Brain pericyte (primary cell): ENCODE measurements around the gene MCCC2.
"Not testable (repeated sequence)": the region's sequence is repeated elsewhere in the genome, so short reads cannot be mapped to it uniquely, and the experiment has no call there.

ENCODE experiments used
- DNase-seq: peaks from one replicate; pipeline ENCODE4 v3.0.0-alpha.2; 2012; ENCODE audit warnings: low read depth, low spot score

MCCC2 gene

DNA sequence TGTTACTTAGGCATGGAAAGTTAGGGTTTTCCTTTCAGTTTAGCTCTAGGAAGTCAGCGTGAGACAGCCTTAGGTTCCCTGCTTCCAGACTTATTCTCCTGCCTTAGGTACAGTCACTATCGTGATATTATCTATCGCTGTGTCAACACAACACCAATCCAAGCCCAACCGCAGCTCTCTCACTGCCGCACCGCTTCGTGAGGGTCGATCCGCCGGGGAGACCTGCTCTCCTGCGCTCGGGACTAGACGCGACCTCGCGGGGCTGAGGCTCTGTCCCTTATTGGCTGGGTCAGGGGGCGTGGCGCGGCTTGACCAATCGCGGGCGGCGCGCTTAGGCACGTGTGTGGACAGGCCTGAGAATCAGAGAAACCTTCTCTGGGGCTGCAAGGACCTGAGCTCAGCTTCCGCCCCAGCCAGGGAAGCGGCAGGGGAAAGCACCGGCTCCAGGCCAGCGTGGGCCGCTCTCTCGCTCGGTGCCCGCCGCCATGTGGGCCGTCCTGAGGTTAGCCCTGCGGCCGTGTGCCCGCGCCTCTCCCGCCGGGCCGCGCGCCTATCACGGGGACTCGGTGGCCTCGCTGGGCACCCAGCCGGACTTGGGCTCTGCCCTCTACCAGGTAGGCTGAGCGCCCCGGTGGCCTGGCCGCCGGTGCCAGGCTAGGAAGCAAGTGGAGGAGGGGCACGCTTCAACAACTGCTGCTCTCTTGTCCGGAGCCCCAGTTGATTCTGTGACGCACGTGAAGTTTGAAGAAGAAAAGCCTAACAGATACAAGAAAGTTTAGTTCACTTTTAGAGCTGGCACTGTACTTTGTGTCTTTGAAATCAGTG lies at the start of gene MCCC2:
MCCC2 (plus strand) TSS at position 400 of the 825 bp plus-strand sequence; CDS start at position 486, 86 bp downstream.
- DNase-seq, result peak; percentile 83

DNA sequence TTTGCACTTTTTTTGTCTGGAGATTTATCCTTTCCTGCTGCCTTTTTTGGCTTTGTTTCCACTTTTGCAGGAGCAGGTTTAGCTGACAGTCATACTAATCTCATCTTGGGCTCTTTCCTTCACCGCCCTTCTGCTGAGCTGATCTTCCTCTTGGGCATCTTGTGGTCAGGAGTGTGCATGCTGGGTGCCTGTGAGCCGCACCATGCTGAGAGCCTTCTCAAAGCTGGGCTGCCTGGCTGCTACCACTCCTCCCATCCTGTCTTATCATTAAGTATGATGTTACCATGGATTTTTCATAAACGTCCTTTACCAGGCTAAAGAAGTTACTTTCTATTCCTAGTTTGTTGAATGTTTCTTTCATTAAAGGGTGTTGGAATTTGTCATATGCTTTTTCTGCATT lies 49.5 kb upstream of the MCCC2 start:
- peak; percentile 15 for DNase-seq

DNA sequence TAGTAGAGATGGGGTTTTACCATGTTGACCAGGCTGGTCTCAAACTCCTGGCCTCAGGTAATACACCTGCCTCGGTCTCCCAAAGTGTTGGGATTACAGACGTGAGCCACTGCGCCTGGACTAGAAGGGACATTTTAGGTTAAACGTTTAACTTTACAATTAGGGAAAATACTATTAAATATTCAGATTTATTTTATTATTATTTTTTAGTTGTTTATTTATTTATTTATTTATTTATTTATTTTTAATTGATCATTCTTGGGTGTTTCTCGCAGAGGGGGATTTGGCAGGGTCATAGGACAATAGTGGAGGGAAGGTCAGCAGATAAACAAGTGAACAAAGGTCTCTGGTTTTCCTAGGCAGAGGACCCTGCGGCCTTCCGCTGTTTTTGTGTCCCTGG lies 36.3 kb upstream of the MCCC2 start:
- not testable (repeated sequence) for DNase-seq

DNA sequence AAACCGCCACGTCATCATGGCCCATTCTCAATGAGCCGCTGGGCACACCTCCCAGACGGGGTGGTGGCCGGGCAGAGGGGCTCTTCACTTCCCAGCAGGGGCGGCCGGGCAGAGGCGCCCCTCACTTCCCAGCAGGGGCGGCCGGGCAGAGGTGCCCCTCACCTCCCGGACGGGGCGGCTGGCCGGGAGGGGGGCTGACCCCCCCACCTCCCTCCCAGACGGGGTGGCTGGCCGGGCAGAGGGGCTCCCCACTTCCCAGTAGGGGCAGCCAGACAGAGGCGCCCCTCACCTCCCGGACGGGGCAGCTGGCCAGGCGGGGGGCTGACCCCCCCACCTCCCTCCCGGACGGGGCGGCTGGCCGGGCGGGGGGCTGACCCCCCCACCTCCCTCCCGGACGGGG lies 35.6 kb upstream of the MCCC2 start:
- not testable (repeated sequence) for DNase-seq

DNA sequence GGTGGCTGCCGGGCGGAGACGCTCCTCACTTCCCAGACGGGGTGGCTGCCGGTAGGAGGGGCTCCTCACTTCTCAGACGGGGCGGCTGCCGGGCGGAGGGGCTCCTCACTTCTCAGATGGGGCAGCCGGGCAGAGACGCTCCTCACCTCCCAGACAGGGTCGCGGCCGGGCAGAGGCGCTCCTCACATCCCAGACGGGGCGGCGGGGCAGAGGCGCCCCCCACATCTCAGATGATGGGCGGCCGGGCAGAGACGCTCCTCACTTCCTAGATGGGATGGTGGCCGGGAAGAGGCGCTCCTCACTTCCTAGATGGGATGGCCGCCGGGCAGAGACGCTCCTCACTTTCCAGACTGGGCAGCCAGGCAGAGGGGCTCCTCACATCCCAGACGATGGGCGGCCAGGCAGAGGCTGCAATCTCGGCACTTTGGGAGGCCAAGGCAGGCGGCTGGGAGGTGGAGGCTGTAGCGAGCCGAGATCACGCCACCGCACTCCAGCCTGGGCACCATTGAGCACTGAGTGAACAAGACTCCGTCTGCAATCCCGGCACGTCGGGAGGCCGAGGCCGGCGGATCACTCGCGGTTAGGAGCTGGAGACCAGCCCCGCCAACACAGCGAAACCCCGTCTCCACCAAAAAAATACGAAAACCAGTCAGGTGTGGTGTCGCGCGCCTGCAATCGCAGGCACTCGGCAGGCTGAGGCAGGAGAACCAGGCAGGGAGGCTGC lies 35.0 kb upstream of the MCCC2 start:
- DNase-seq, result not testable (repeated sequence)

DNA sequence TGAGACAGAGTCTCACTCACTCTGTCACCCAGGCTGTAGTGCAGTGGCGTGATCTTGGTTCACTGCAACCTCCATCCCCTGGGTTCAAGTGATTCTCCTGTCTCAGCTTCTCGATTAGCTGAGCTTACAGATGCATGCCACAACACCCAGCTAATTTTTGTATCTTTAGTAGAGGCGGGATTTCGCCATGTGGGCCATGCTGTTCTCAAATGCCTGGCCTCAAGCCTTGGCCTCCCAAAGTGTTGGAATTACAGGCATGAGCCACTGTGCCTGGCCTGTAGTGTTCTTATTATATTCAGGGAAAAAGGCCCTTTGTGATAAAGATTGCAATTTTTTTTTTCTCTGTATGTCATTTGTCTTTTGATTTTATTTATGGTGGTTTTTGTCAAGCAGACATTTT lies 24.0 kb upstream of the MCCC2 start:
- no peak for DNase-seq

DNA sequence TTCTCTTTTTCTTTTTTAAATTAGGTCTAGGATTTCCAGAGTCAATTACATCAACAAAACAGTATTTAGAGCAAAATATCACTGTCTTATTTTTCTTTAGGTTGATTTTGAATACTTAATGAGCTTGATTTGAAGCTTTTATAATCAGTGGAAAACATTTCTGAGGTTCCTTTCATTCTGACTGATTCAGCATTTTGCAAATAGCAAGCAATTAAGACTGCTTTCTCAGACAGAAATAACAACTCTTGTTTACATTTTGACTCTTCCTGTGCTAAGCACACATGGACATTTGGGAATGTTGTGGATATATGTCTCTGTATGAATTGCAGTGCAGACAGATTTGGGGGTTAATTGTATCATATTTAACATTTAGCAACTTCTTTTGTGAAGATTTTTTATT lies 22.2 kb upstream of the MCCC2 start:
- no peak for DNase-seq

DNA sequence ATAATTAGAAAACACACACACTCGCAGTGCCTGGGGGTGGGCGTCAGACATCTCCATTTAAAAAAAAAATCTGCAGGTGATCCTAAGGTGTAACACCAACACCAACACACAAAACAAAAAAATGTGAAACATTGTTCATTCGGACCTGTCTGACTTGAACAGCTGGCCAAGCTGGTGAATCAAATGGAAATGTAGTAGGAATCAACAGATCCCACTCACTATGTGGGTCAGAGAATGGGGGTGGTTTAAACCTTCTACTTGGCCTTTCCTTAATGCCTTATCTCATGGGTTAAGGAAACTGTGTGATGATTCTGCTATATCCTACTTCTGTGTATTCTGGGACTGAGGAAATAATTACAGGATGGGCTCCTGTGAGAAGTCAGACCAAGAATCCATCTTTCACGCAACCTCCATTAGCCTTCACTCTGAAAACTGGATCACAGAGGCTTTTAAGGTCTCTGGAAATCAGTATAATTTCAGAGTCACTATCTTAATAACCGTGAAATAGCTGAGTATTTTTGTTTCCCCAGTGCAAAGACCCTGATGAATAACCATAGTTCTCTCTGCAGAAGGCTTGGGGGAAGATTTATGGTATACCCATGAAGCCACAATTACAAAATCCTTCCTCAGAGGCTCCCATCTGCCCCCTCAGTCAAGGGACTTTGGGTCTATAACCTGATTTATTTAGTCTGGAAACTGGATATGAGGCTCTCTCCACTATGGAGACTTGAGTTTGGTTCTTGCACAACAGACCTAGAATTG lies 17.2 kb upstream of the MCCC2 start:
- DNase-seq, result no peak

DNA sequence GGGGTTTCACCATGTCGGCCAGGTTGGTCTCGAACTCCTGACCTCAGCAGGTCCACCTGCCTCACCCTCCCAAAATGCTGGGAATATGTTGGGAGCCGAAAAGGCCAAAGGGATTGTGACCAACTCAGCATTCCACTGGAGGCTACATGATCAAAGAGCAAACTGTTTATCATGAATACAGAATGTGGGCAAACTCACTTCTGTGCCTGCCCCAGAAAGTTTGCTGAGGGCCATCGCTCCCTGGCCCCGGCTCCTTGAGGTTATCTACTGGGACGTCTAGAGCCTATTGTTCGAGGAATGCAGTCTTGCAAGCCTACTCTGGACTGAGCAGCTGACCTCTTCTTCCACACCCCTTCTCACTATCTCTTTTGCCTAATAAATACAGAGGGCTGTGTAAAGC lies 15.3 kb upstream of the MCCC2 start:
- DNase-seq, result not testable (repeated sequence)

DNA sequence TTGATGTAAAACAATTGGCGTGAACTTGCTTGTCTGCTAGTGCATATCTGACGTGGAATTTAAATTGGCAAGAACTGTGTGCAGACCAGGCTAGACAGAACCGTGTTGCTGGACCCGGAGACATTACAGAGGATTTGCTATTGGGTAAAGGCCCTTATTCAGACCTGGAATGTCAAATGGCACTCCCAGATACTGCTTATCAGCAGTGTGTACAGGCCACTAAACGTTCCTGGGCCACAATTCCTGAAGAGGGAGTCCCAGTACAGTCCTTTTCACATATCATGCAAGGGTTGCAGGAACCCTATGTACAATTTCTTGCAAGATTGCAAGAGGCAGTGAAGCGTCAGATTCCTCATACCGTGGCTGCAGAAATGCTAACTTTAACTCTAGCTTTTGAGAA lies 13.5 kb upstream of the MCCC2 start:
- no peak for DNase-seq

DNA sequence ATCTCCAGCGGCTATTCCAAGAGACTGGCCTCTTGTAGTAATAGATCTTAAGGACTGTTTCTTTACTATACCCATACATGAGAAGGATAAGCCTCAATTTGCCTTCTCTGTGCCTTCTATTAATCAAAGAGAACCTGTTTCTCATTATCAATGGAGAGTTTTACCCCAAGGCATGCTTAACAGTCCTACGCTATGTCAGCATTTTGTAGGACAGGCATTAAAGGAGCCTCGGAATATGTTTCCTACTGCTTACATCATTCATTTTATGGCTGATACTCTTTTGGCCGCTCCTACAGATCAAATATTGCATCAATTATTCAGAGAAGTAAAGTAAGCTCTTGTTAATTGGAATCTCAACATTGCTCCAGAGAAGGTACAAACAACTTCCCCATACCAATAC lies 11.6 kb upstream of the MCCC2 start:
- not testable (repeated sequence) for DNase-seq

DNA sequence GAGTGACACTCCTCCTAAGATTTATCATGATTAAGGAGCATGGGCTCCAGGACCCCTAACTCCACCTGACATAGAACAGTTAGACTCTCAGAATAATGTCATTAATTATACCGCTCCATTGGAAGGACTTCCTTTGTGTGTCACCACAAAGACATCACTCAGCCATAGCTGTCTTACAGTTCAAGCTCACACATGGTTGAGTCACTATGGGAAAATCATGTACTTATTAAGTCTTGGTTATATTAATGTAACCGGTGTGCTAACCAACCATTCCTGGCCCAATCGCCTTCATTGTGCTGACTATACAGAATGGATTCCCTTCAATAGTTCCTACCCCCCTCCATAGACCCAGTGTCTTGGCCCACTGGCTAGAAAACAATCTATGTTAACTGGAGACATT lies 10.9 kb upstream of the MCCC2 start:
- no peak for DNase-seq

DNA sequence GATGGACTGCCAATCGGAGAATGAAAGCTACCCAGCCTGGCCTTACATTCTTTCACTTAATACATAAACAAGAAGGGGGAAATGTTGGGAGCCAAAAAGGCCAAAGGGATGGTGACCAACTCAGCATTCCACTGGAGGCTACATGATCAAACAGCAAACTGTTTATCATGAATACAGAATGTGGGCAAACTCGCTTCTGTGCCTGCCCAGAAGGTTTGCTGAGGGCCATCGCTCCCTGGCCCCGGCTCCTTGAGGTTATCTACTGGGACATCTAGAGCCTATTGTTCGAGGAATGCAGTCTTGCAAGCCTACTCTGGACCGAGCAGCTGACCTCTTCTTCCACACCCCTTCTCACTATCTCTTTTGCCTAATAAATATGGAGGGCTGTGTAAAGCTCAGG lies 9.3 kb upstream of the MCCC2 start:
- DNase-seq, result not testable (repeated sequence)

DNA sequence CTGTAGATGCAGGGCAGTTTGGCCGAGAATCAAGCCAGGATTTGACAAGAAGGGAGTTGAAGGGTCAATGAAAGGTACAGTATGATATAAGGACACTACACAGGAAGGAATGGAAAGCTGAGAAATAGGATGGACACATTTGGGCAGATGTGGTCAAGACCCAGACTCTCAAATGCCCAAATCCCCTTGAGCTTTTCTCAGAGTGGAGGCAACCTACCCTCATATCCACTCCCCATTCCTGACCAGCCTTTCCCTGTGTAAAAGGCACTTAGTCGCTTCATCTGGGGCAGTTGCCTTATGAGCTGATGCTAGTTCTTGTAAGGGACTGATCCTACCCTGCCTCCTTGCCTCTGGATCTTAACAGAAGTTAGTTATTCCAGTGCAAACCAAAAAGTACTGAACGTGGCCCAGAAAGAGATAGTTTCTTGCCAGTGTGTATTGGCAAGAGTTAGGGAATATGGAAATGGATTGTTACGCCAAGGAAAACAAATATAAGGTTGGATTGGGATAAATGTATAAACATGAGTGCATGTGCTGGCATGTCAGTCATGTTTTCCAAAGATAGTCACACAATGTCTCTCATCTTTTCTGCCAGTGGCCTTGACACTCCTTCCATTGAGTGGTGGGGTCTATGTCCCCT lies 4.1 kb upstream of the MCCC2 start:
- no peak for DNase-seq

DNA sequence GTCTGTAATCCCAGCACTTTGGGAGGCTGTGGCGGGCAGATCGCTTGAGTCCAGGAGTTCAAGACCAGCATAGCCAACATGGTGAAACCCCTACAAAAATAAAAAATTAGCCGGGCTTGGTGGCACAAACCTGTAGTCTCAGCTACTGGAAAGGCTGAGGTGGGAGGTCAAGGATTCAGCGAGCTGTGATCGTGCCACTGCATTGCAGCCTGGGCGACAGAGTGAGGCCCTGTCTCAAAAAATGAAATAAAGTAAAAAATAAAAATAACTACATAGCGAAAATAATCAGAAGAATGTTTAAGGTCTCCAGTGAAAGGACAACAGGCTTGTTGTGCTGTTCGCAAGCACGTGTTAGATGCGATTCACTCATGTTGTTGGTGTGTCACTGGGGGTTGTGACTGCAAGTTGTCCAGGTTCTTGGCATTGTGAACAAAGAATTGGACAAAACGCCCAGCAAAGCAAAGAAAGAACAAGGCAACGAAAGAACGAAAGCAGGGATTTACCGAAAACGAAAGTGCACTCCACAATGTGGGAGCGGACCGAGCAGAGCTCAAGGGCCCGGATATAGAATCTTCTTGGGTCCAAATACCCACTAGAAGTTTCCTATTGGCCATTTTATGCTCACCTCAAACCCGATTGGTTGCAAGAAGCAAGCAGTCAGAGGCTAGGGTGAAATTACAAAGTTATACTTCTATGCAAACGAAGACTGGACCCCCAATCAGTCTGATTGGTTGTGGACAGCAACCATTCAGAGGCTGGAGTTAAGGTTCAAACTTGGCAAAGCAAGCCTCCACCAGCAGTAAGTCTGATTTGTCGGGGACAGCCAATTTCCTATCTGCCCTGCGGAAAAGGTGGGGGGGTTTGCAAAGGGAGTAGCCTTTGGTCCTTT lies 844 bp upstream of the MCCC2 start:
- no peak for DNase-seq

DNA sequence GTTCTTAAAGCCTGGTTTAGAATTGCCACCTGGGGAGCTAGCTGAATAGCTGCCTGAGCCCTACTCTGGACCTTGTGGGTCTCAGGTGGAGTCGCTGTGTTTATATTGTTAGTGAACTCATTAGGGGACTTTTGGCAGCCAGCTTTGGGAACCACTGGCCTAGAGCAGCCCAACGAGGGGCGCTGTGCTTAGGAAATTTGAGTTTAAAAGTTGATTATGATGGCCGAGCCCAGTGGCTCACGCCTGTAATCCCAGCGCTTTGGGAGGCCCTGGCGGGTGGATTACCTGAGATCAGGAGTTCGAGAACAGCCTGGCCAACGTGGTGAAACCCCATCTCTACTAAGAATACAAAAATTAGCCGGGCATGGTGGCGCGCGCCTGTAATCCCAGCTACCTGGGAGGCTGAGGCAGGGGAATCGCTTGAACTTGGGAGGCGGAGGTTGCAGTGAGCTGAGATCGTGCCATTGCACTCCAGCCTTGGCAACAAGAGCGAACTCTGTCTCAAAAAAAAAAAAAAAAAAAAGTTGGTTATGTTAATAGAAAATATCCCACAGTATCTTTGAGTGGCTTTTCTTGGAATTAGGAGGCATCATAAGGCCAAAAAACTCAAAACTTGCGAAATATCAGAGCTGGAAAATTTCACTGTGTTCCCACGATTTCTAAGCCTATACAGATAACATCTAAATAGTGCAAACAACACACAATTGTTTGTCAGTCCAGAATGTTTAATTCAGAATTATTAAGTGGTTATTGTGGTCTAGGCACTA lies 809 bp downstream of the MCCC2 start:
- no peak for DNase-seq

DNA sequence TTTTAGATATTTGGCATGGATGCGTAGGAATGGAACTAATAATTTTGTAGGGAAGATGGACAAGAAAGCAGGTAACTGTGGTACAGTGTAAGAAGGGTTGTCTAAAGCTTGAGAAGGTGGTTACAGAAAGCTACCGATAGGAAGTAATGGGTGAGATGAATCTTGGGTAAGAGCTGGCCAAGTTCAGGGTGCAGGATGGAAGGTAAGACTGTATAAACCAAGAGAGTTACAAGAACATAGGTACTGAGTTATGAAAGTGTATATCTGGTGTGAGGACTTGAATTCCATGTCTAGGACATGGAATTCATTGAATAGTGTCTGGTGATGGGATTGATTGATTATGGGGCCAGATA lies 1.4 kb downstream of the MCCC2 start:
- DNase-seq, result no peak

DNA sequence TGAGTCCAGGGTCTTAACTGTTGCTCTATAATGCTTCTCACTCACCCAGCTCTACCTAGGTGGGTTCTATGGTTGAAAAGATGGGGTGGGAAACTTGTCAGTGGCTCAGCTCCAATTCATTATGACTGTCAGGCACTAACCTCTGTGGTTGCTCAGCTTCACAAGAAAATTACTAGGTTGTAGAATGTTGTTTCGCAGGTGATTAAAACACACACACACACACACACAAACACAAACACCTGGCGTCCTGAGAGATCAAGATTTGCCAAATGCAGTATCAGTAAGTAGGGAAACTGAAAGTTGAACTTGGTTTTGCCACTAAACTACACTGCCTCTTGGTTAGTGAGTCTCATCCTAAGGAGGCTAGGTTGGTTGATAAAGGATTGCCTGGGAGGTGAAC lies 2.8 kb downstream of the MCCC2 start:
- DNase-seq, result no peak

DNA sequence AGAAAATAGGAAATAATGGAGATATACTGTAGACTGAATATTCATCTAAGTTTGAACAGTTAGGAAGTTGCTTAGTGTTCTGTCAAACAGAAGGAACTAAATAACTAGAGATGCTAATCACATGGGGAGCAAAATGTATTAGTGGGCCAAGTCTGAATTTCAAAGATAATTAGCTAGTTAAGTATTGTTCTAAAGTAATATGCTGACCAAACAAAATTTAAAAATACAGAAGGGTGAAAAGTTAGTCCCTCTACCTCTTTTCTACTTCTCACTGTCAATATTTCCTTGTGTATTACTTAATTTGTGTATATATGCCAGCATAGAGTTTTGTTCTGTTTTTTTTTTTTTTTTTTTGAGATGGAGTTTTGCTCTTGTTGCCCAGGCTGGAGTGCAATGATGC lies 4.0 kb downstream of the MCCC2 start:
- DNase-seq, result no peak

DNA sequence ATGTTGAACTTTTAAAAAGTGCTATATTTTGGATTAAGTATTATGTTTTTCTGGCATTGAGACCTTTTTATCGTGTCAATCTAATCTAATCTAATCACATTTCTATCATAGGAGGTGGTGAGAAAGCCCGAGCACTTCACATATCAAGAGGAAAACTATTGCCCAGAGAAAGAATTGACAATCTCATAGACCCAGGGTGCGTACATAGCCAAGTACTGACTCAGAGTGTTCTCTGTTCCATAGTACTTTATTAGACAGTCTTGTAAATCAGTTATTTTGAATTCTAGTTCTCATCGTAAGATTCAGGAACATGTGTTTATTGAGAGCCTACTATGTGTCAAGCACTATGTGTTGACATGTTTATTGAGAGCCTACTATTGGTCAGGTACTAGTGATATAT lies 9.0 kb downstream of the MCCC2 start:
- no peak for DNase-seq
